Stimulated activated CD4-positive, alpha-beta T cell treated with anti-CD3 and anti-CD28 coated beads, Interleukin-2, amount 100 ng/mL, for 48 hours (primary cell): ENCODE measurements around the gene SOBP.
"Not testable (repeated sequence)": the region's sequence is repeated elsewhere in the genome, so short reads cannot be mapped to it uniquely, and the experiment has no call there.

Source experiments
- DNase-seq, 2 donors: peaks; one replicate each; pipeline ENCODE4 v3.0.0-alpha.2; 2020

The SOBP gene

GRCh38 chr6:107488875-107489635 lies 862 bp upstream of the SOBP start:
- DNase-seq, result peak; percentile 1 to 9

GRCh38 chr6:107490566-107491137 lies 735 bp downstream of the SOBP start:
- DNase-seq, result peak in 1 of 2 donors; percentile 3

- peak in 1 of 2 donors; percentile 3 for DNase-seq
Observed at GRCh38 chr6:107491138-107491609, 1.3 kb downstream of the SOBP start.

GRCh38 chr6:107491760-107492660 lies 2.1 kb downstream of the SOBP start:
- DNase-seq, result no peak

- DNase-seq, result no peak
Observed at GRCh38 chr6:107493158-107494057, 3.5 kb downstream of the SOBP start.

GRCh38 chr6:107495196-107495643 lies 5.3 kb downstream of the SOBP start:
- no peak for DNase-seq

- no peak for DNase-seq
Observed at GRCh38 chr6:107495971-107496370, 6.1 kb downstream of the SOBP start.

GRCh38 chr6:107496892-107497684 lies 7.2 kb downstream of the SOBP start:
- DNase-seq, result no peak

- no peak for DNase-seq
Observed at GRCh38 chr6:107504270-107505026, 14.5 kb downstream of the SOBP start.

- no peak for DNase-seq
Observed at GRCh38 chr6:107506145-107506544, 16.2 kb downstream of the SOBP start.

- DNase-seq, result no peak
Observed at GRCh38 chr6:107509506-107509905, 19.6 kb downstream of the SOBP start.

GRCh38 chr6:107510108-107510507 lies 20.2 kb downstream of the SOBP start:
- no peak for DNase-seq

- no peak for DNase-seq
Observed at GRCh38 chr6:107511511-107511993, 21.6 kb downstream of the SOBP start.

GRCh38 chr6:107513214-107513613 lies 23.3 kb downstream of the SOBP start:
- DNase-seq, result no peak

GRCh38 chr6:107515955-107516354 lies 26.0 kb downstream of the SOBP start:
- DNase-seq, result no peak

- DNase-seq, result no peak
Observed at GRCh38 chr6:107517274-107517673, 27.4 kb downstream of the SOBP start.

- DNase-seq, result not testable (repeated sequence)
Observed at GRCh38 chr6:107519224-107519623, 29.3 kb downstream of the SOBP start.

- not testable (repeated sequence) for DNase-seq
Observed at GRCh38 chr6:107520706-107521105, 30.8 kb downstream of the SOBP start.

- DNase-seq, result no peak
Observed at GRCh38 chr6:107523054-107523791, 33.3 kb downstream of the SOBP start.

GRCh38 chr6:107523794-107524193 lies 33.9 kb downstream of the SOBP start:
- DNase-seq, result no peak
